IMR-90 (cell line): ENCODE results near the gene PHGDH. TPM values are rescaled to one million over a fixed set of nuclear protein-coding genes. Genes with fewer than 3 reads are reported as not detected.

Experiments
- ATAC-seq: fragments of 200-7000 bp; cut with Tn5 transposase; 2 replicates; pipeline ENCODE4 v1.9.1; 2020; ENCODE audit warnings: low read depth, mild to moderate bottlenecking, moderate library complexity
- BruUV-seq: library from RNA; stranded (reverse); fragments of 400-500 nt; replicated peaks from 2 replicates; lab custom pipeline; 2021; lab: Mats Ljungman, UMichigan
- CTCF ChIA-PET: fragments of 300-600 bp; formaldehyde crosslinking; extraction: SDS; loops from one replicate; lab custom pipeline; 2021; ENCODE audit warnings: antibody characterized with exemption; lab: Yijun Ruan, JAX
- POLR2A ChIA-PET: fragments of 300-600 bp; sonication (Branson Sonifier 250); formaldehyde crosslinking; loops from one replicate; lab custom pipeline; 2022; ENCODE audit warnings: antibody characterized with exemption; ENCODE audit not compliant: unreplicated experiment; lab: Charles Lee
- DNase-seq: peaks from one replicate; pipeline ENCODE4 v3.0.0; 2013
- H2AFZ ChIP-seq: replicated peaks from 2 replicates; pipeline ENCODE3; 2013; ENCODE audit warnings: low read length, mild to moderate bottlenecking; ENCODE audit not compliant: poor library complexity
- H2AK5ac ChIP-seq: 2 replicates; pipeline ENCODE4 v1.6.1; 2013; ENCODE audit warnings: low read depth, low read length, inconsistent platforms
- H2AK9ac ChIP-seq: replicated peaks from 2 replicates; pipeline ENCODE3; 2013; ENCODE audit warnings: mild to moderate bottlenecking, low read depth, low read length, moderate library complexity; ENCODE audit not compliant: poor library complexity
- H2BK120ac ChIP-seq: 2 replicates; pipeline ENCODE4 v1.6.1; 2013; ENCODE audit warnings: low read depth, low read length, inconsistent platforms
- H2BK15ac ChIP-seq: 3 replicates; pipeline ENCODE4 v1.6.1; 2013; ENCODE audit warnings: low read depth, low read length, inconsistent platforms
- H2BK20ac ChIP-seq: 2 replicates; pipeline ENCODE4 v1.6.1; 2013; ENCODE audit warnings: low read depth, mild to moderate bottlenecking, inconsistent platforms, low read length, moderate library complexity
- H2BK5ac ChIP-seq: 2 replicates; pipeline ENCODE4 v1.6.1; 2013; ENCODE audit warnings: mild to moderate bottlenecking, low read depth, low read length, inconsistent platforms; ENCODE audit not compliant: poor library complexity, severe bottlenecking
- H3K14ac ChIP-seq: replicated peaks from 2 replicates; pipeline ENCODE4 v1.6.1; 2013; ENCODE audit warnings: low read depth, low read length, inconsistent platforms
- H3K18ac ChIP-seq: 2 replicates; pipeline ENCODE4 v1.6.1; 2013; ENCODE audit warnings: low read depth, low read length, control low read depth
- H3K23ac ChIP-seq: 2 replicates; pipeline ENCODE4 v1.6.1; 2013; ENCODE audit warnings: low read depth, low read length, inconsistent platforms
- H3K27ac ChIP-seq: 2 replicates; pipeline ENCODE4 v1.5.1; 2013; ENCODE audit warnings: mild to moderate bottlenecking, control low read depth, low read length; ENCODE audit not compliant: insufficient read depth
- H3K27me3 ChIP-seq: 2 replicates; pipeline ENCODE4 v1.6.1; 2013; ENCODE audit warnings: low read length; ENCODE audit not compliant: control insufficient read depth, insufficient read depth
- H3K36me3 ChIP-seq: 2 replicates; pipeline ENCODE4 v1.6.1; 2013; ENCODE audit warnings: low read length, mixed read lengths; ENCODE audit not compliant: control insufficient read depth, insufficient read depth
- H3K4ac ChIP-seq: 2 replicates; pipeline ENCODE4 v1.6.1; 2013; ENCODE audit warnings: low read depth, low read length, inconsistent platforms
- H3K4me1 ChIP-seq: 2 replicates; pipeline ENCODE4 v1.6.1; 2013; ENCODE audit warnings: low read length, mixed read lengths; ENCODE audit not compliant: control insufficient read depth, insufficient read depth
- H3K4me2 ChIP-seq: 2 replicates; pipeline ENCODE4 v1.6.1; 2013; ENCODE audit warnings: low read depth, mild to moderate bottlenecking, control low read depth, low read length, moderate library complexity
- H3K4me3 ChIP-seq: 2 replicates; pipeline ENCODE4 v1.5.1; 2013; ENCODE audit warnings: low read depth, mild to moderate bottlenecking, control low read depth, low read length, moderate library complexity; ENCODE audit not compliant: insufficient read depth
- H3K56ac ChIP-seq: 2 replicates; pipeline ENCODE4 v1.6.1; 2013; ENCODE audit warnings: low read length, inconsistent platforms; ENCODE audit not compliant: insufficient read depth; ENCODE audit errors: extremely low read depth
- H3K79me1 ChIP-seq, 2 experiments: 2 replicates each; pipeline ENCODE4 v1.6.1; 2013; ENCODE audit warnings: low read length in 2 of 2, inconsistent platforms in 1 of 2, low read depth in 1 of 2
- H3K9ac ChIP-seq: 2 replicates; pipeline ENCODE4 v1.6.1; 2013; ENCODE audit warnings: low read depth, low read length, control low read depth
- H3K9me1 ChIP-seq: 2 replicates; pipeline ENCODE4 v1.6.1; 2013; ENCODE audit warnings: low read length, inconsistent platforms; ENCODE audit not compliant: insufficient read depth
- H3K9me3 ChIP-seq: 2 replicates; pipeline ENCODE4 v1.6.1; 2013; ENCODE audit warnings: low read length; ENCODE audit not compliant: control insufficient read depth, insufficient read depth
- H4K20me1 ChIP-seq: 2 replicates; pipeline ENCODE4 v1.6.1; 2013; ENCODE audit warnings: low read length, inconsistent platforms; ENCODE audit not compliant: insufficient read depth
- H4K5ac ChIP-seq: 2 replicates; pipeline ENCODE4 v1.6.1; 2013; ENCODE audit warnings: mild to moderate bottlenecking, low read depth, low read length, control low read depth
- H4K8ac ChIP-seq, 2 experiments: 2 replicates each; pipeline ENCODE4 v1.6.1; 2013; ENCODE audit warnings: low read depth in 2 of 2, low read length in 2 of 2, control low read depth in 1 of 2, inconsistent platforms in 1 of 2
- H4K91ac ChIP-seq: 2 replicates; pipeline ENCODE4 v1.6.1; 2013; ENCODE audit warnings: low read depth, low read length, inconsistent platforms; ENCODE audit not compliant: insufficient read depth
- CEBPB ChIP-seq: IDR thresholded peaks from 2 replicates; pipeline ENCODE4 v1.6.1; 2012; ENCODE audit warnings: low read depth, low read length, improper control_type of control experiment
- NFE2L2 ChIP-seq: fragments of 150-350 bp; IDR thresholded peaks from 2 replicates; pipeline ENCODE4 v1.6.1; 2016; ENCODE audit warnings: low read depth, mild to moderate bottlenecking, low read length
- WGBS, 2 experiments: methylation state at CpG; one replicate each; pipeline versions ENCODE4 v1.1.5 to v1.1.7; 2013; ENCODE audit warnings: missing lambda C conversion rate in 2 of 2; ENCODE audit not compliant: insufficient read length in 1 of 2; ENCODE audit errors: extremely low coverage in 2 of 2; 5-methylcytosine and 5-hydroxymethylcytosine counted together
- dilution Hi-C: fragments of 300-500 bp; cut with HindIII; formaldehyde crosslinking; loops from one replicate; pipeline ENCODE4 v1.14.3; 2018; ENCODE audit warnings: low sequenced_read_pairs; ENCODE audit not compliant: unreplicated experiment
- in situ Hi-C: fragments of 300-500 bp; cut with MboI; formaldehyde crosslinking; loops from 3 replicates; pipeline ENCODE4 v1.14.3; 2019; ENCODE audit warnings: low sequenced_read_pairs, inconsistent platforms, mixed read lengths
- intact Hi-C: fragments of 100-400 bp; cut with micrococcal nuclease; formaldehyde crosslinking; loops from 2 replicates; pipeline ENCODE4 v1.10.0; 2022
- polyA plus RNA-seq, 3 experiments: library from polyadenylated mRNA; depleted of rRNA; stranded (reverse); fragments of >200 nt; gene quantifications; 2 replicates each; pipeline ENCODE4 v1.2.3, GENCODE V29; 2012; ENCODE audit warnings: low replicate concordance in 1 of 3
- total RNA-seq: library from RNA; depleted of rRNA; stranded (reverse); fragments of >200 nt; gene quantifications from 2 replicates; pipeline ENCODE4 v1.2.3, GENCODE V29; 2012

Gene PHGDH
- total and polyA plus RNA-seq, 2 of the 4 experiments (the other 2 are of a cell fraction), result 87.9 to 331 TPM

DNA sequence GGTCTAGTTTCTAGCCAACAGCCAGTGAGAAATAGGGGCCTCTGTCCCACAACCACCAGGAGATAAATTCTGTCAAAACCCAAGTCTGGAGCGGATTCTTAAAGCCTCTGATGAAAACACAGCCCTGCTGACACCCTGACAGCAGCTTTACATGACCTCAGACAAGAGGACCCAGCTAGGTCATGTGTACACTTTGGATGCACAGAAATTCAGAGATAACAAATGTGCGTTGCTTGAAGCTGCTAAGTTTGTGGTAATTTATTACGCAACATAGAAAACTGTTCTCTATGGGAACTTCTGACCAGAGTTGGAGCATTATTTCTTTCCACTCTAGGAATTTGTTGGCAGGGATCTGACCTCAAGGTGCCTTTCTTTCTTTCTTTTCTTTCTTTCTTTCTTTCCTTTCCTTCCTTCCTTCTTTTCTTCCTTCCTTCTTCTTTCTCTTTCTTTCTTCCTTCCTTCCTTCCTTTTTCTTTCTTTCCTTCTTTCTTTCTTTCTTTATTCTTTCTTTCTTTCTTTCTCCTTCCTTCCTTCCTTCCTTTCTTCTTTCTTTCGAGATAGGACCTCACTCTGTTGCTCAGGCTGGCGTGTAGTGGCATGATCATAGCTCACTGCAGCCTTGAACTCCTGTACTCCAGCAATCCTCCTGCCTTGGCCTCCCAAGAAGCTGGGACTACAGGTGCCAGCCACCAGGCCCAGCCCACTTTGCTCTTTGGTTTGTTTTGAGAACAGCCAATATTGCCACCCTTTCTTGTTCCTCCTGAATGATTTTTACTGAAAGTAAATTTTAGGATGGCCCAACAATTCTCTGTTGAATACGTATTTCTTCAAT, 71.8 kb downstream of the PHGDH start:
- no peak overlapping the region for H2BK20ac ChIP-seq
- ATAC-seq (no peak), DNase-seq (peak; percentile 61)
- H3K27me3 ChIP-seq, result no peaks in the 10 kb centered on the region
- ChIA-PET POLR2A (no interaction called here), CTCF (interaction anchor here (1.0 kb wide), 1 partner anchor 15 kb away, joined by 3 read pairs; no protein-coding TSS in a partner anchor)
- TF ChIP-seq NFE2L2 (no peak), CEBPB (peak; percentile 96)
- H3K14ac ChIP-seq, result no peak overlapping the region
- H3K56ac ChIP-seq, result no peak overlapping the region
- no peak overlapping the region for H3K23ac ChIP-seq
- peaks cover 13% of the 10 kb centered on the region for H3K4me1 ChIP-seq
- H4K91ac ChIP-seq, result no peak overlapping the region
- no peaks in the 10 kb centered on the region for H4K20me1 ChIP-seq
- H2AK5ac ChIP-seq, result no peak overlapping the region; the same call in 1 of the 2 replicates
- no peak overlapping the region; the same call in 1 of the 2 replicates for H4K5ac ChIP-seq
- no peak overlapping the region for H2BK120ac ChIP-seq
- no peaks in the 10 kb centered on the region; the same call in 1 of the 2 replicates for H3K9me1 ChIP-seq
- H3K27ac ChIP-seq, result 0 out of 2 replicates have a peak overlapping the region, but pooled peaks have one; percentile 17
- no peak overlapping the region for H2AFZ ChIP-seq
- H3K4me2 ChIP-seq, result no peak overlapping the region
- 68% methylated on average over 3 of the region's 6 CpGs; no CpG with 5 or more reads in 1 of the 2 experiments for WGBS, 2 experiments
- no peaks in the 10 kb centered on the region for H3K79me1 ChIP-seq
- no TSS peak for BruUV-seq
- no peak overlapping the region for H4K8ac ChIP-seq
- H2BK15ac ChIP-seq, result no peak overlapping the region
- in situ Hi-C loops (no loop called here), intact Hi-C loops (loop anchor here (5.0 kb wide), 1 partner anchor 84 kb away; no protein-coding TSS in a partner anchor), dilution Hi-C loops (no loop called here)
- H3K18ac ChIP-seq, result no peak overlapping the region
- no peak overlapping the region for H2AK9ac ChIP-seq
- no peak overlapping the region for H3K4ac ChIP-seq
- H3K9ac ChIP-seq, result no peak overlapping the region
- H3K9me3 ChIP-seq, result no peaks in the 10 kb centered on the region
- no peaks in the 10 kb centered on the region for H3K36me3 ChIP-seq
- H2BK5ac ChIP-seq, result no peak overlapping the region
- no peak overlapping the region for H3K4me3 ChIP-seq
